Fibroblast of lung (primary cell): ENCODE measurements around the gene CFAP58. TPM values are rescaled to one million over a fixed set of nuclear protein-coding genes. Genes with fewer than 3 reads are reported as not detected.
"Not testable (repeated sequence)": the region's sequence is repeated elsewhere in the genome, so short reads cannot be mapped to it uniquely, and the experiment has no call there.

Experiments used
- DNase-seq, 2 donors: peaks; one replicate each; pipeline versions ENCODE4 v3.0.0 to v3.0.0-alpha.2; 2010; ENCODE audit warnings: low read depth in 2 of 2
- H2AFZ ChIP-seq: 2 replicates; pipeline ENCODE4 v1.5.1; 2012; ENCODE audit warnings: low read length, control low read depth, inconsistent platforms
- H3K27ac ChIP-seq: 2 replicates; pipeline ENCODE4 v1.5.1; 2011; ENCODE audit warnings: low read length, control low read depth; ENCODE audit not compliant: insufficient read depth
- H3K27me3 ChIP-seq: 2 replicates; pipeline ENCODE4 v1.5.1; 2011; ENCODE audit warnings: mild to moderate bottlenecking, low read length; ENCODE audit not compliant: control insufficient read depth, insufficient read depth
- H3K36me3 ChIP-seq: 2 replicates; pipeline ENCODE4 v1.5.1; 2011; ENCODE audit warnings: low read length; ENCODE audit not compliant: control insufficient read depth, insufficient read depth
- H3K4me1 ChIP-seq: 2 replicates; pipeline ENCODE4 v1.5.1; 2011; ENCODE audit warnings: low read length; ENCODE audit not compliant: control insufficient read depth, insufficient read depth; ENCODE audit errors: extremely low read depth
- H3K4me2 ChIP-seq: 2 replicates; pipeline ENCODE4 v1.5.1; 2011; ENCODE audit warnings: low read length, control low read depth; ENCODE audit not compliant: insufficient read depth; ENCODE audit errors: extremely low read depth
- H3K4me3 ChIP-seq, 4 experiments: fragments of 200-600 bp in 1 of 4; sonication (generic) in 1 of 4; replicated peaks in 1 of 4; 2 replicates each; pipeline ENCODE4 v1.5.1; 2011 to 2016; ENCODE audit warnings: low read length in 4 of 4, low read depth in 3 of 4, mild to moderate bottlenecking in 3 of 4, control low read depth in 2 of 4, inconsistent platforms in 1 of 4, mixed read lengths in 1 of 4; ENCODE audit not compliant: insufficient read depth in 1 of 4; ENCODE audit errors: control extremely low read depth in 1 of 4
- H3K79me2 ChIP-seq: 2 replicates; pipeline ENCODE4 v1.5.1; 2012; ENCODE audit warnings: mild to moderate bottlenecking, low read length, inconsistent platforms; ENCODE audit not compliant: control insufficient read depth, insufficient read depth
- H3K9ac ChIP-seq: 2 replicates; pipeline ENCODE4 v1.5.1; 2011; ENCODE audit warnings: mild to moderate bottlenecking, low read length, control low read depth; ENCODE audit not compliant: insufficient read depth
- H3K9me3 ChIP-seq: 2 replicates; pipeline ENCODE4 v1.5.1; 2012; ENCODE audit warnings: low read depth, low read length; ENCODE audit not compliant: control insufficient read depth, insufficient read depth
- H4K20me1 ChIP-seq: 2 replicates; pipeline ENCODE4 v1.5.1; 2011; ENCODE audit warnings: low read length; ENCODE audit not compliant: control insufficient read depth, insufficient read depth; ENCODE audit errors: extremely low read depth
- CTCF ChIP-seq, 2 donors: IDR thresholded peaks in 1 of 2; conservative IDR thresholded peaks in 1 of 2; 1 replicate in 1 of 2; 2 replicates in 1 of 2; pipeline ENCODE4 v1.5.1; 2011 to 2012; ENCODE audit warnings: low read length in 2 of 2, control low read depth in 1 of 2, inconsistent platforms in 1 of 2, low read depth in 1 of 2, mild to moderate bottlenecking in 1 of 2
- EZH2 ChIP-seq: IDR thresholded peaks from 2 replicates; pipeline ENCODE4 v1.5.1; 2012; ENCODE audit warnings: low read length, control low read depth, mild to moderate bottlenecking; ENCODE audit errors: missing control alignments
- polyA plus RNA-seq, 2 donors: library from polyadenylated mRNA; depleted of rRNA in 1 of 2; stranded (reverse) in 1 of 2; unstranded in 1 of 2; fragments of >200 nt; gene quantifications; 2 replicates each; pipeline ENCODE4 v1.2.1, GENCODE V29; 2011 to 2012; ENCODE audit warnings: missing spikeins in 1 of 2
- total RNA-seq: library from RNA; depleted of rRNA; stranded (reverse); fragments of >200 nt; gene quantifications from 2 replicates; pipeline ENCODE4 v1.2.1, GENCODE V29; 2014

CFAP58 gene
- total and polyA plus RNA-seq, 2 donors (not counting 1 experiment from before 2014, with no cell fraction given) = 0.33 to 0.42 TPM

DNA sequence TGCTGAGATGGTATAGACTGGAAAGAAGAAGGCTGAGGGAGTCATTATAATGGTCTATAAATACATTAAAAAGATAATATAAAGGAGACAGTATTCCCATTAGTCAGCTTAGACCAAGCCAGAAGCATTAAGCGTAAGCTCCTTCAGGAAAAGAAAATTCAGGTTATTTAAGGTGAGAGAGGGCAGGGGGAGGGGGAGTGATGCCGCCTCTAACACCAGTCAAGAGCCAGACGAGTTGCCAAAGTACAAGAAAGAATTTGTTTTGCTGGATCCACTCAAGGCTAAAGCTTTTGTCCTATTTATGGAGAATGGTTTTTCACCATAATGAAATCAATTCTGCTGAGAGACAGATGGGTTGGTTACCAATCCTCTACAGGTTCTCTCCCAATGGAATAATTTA, 99.3 kb downstream of the CFAP58 start:
- no peak for TF ChIP-seq CTCF (conservative IDR thresholded peaks at IDR 0.05 in 1 of 2, IDR thresholded peaks at IDR 0.05 in 1 of 2; ENCODE audit: low read depth in 1 of 2, low read length in 2 of 2)
- no peak for TF ChIP-seq EZH2

DNA sequence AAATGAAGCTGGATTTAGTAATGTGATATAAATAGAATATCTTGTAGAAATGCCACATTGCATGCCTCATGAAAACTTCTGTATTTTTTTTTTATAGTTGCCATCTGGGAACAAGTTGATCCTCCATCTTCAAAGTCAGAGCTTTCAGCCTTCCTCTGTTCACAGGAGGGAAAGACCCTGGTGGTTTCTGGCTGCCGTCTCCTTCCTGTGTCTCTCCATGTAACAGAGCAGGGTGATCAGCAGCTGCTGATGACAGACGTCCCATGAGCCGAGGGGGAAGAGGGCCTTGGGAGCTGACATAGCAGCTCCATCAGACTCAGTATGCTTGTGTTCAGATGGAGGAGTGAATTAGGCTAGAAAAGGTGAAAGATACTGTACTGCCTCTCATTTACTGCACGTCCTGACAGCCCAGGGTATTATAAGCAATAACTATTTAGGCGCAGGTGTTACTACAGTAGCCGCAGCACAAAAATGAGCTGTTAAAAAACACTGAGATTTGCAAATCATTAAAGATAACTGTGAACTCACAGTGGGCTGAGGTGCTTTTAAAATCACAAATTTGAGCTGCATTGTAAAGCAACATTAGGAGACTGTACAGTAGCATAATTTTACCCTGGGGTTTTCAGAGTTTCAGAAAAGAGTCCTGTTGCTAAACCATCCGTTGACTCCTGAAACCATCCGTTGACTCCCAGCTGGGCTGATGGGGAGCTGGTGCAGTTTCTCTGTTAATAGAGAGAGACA, 103.3 kb downstream of the CFAP58 start:
- Histone ChIP-seq H3K4me3 (no peak overlapping the region), H3K27me3 (no peaks in the 10 kb centered on the region), H3K27ac (no peak overlapping the region), H3K9me3 (no peaks in the 10 kb centered on the region), H3K9ac (no peak overlapping the region), H3K36me3 (no peaks in the 10 kb centered on the region), H3K79me2 (no peaks in the 10 kb centered on the region), H3K4me2 (no peak overlapping the region), H4K20me1 (no peaks in the 10 kb centered on the region), H3K4me1 (no peaks in the 10 kb centered on the region), H2AFZ (no peak overlapping the region)
- DNase-seq = no peak
- TF ChIP-seq EZH2 = no peak
- no peak for TF ChIP-seq CTCF (conservative IDR thresholded peaks at IDR 0.05 in 1 of 2, IDR thresholded peaks at IDR 0.05 in 1 of 2; ENCODE audit: low read depth in 1 of 2, low read length in 2 of 2)

More for the DNA sequence above, 99.3 kb downstream of the CFAP58 start:
- no peak overlapping the region for H3K4me2 ChIP-seq
- H3K27me3 ChIP-seq = no peaks in the 10 kb centered on the region
- H3K9me3 ChIP-seq = no peaks in the 10 kb centered on the region
- no peaks in the 10 kb centered on the region for H4K20me1 ChIP-seq
- no peak overlapping the region for H3K27ac ChIP-seq
- H3K79me2 ChIP-seq = no peaks in the 10 kb centered on the region
- DNase-seq = no peak
- no peak overlapping the region for H3K9ac ChIP-seq
- no peaks in the 10 kb centered on the region for H3K36me3 ChIP-seq
- H3K4me3 ChIP-seq = no peak overlapping the region
- no peaks in the 10 kb centered on the region for H3K4me1 ChIP-seq
- no peak overlapping the region for H2AFZ ChIP-seq

- H3K9ac ChIP-seq = no peak overlapping the region
- TF ChIP-seq CTCF (conservative IDR thresholded peaks at IDR 0.05 in 1 of 2, IDR thresholded peaks at IDR 0.05 in 1 of 2; ENCODE audit: low read depth in 1 of 2, low read length in 2 of 2) (no peak), EZH2 (no peak)
- no peaks in the 10 kb centered on the region for H3K27me3 ChIP-seq
- no peaks in the 10 kb centered on the region for H4K20me1 ChIP-seq
- H3K4me3 ChIP-seq = no peak overlapping the region
- H3K36me3 ChIP-seq = no peaks in the 10 kb centered on the region
- no peak for DNase-seq
- H3K27ac ChIP-seq = no peak overlapping the region
- H3K79me2 ChIP-seq = no peaks in the 10 kb centered on the region
- H2AFZ ChIP-seq = no peak overlapping the region
- H3K9me3 ChIP-seq = no peaks in the 10 kb centered on the region
- no peak overlapping the region for H3K4me2 ChIP-seq
- no peaks in the 10 kb centered on the region for H3K4me1 ChIP-seq
These were observed 103.9 kb downstream of the CFAP58 start for GRCh38 chr10:104457543-104457828.

- H3K4me1 ChIP-seq, H3K9ac ChIP-seq, H3K4me3 ChIP-seq, H3K9me3 ChIP-seq, H3K36me3 ChIP-seq, H3K27me3 ChIP-seq, H3K27ac ChIP-seq, H3K4me2 ChIP-seq, H4K20me1 ChIP-seq, H2AFZ ChIP-seq, H3K79me2 ChIP-seq, DNase-seq: not testable (repeated sequence)
These were observed 111.9 kb downstream of the CFAP58 start for GRCh38 chr10:104465575-104465974.

DNA sequence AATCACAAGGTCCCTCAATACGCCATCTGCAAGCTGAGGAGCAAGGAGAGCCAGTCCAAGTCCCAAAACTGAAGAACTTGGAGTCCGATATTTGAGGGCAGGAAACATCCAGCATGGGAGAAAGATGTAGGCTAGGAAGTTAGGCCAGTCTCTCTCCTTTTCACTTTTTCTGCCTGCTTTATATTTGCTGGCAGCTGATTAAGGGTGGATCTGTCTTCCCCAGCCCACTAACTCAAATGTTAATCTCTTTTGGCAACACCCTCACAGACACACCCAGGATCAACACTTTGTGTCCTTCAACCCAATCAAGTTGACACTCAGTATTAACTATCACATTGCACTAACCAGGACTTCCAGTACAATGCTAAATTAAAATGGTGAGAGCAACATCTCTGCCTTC, 115.2 kb downstream of the CFAP58 start:
- not testable (repeated sequence) for H3K4me1 ChIP-seq, H3K9ac ChIP-seq, H3K79me2 ChIP-seq, H3K9me3 ChIP-seq, H3K4me2 ChIP-seq, DNase-seq, H2AFZ ChIP-seq, H3K27me3 ChIP-seq, H3K4me3 ChIP-seq, H4K20me1 ChIP-seq, H3K36me3 ChIP-seq, H3K27ac ChIP-seq
